A673 (cell line): ENCODE results near the gene ALOX15.

Experiments
- EZH2 ChIP-seq: fragments of 200-600 bp; sonication (generic); IDR thresholded peaks from 2 replicates; pipeline ENCODE4 v1.6.1; 2017; ENCODE audit warnings: borderline replicate concordance, low read depth, mild to moderate bottlenecking, mixed read lengths, antibody characterized with exemption, low read length; ENCODE audit not compliant: poor library complexity, severe bottlenecking
- TF ChIP-seq, protein P1 (sequence below): fragments of 300-800, 200-600 bp; sonication (generic); conservative IDR thresholded peaks from 2 replicates; pipeline ENCODE4 v1.5.1; 2017; ENCODE audit warnings: low read depth, mild to moderate bottlenecking, antibody characterized with exemption, low read length, moderate library complexity, mixed read lengths

DNA sequence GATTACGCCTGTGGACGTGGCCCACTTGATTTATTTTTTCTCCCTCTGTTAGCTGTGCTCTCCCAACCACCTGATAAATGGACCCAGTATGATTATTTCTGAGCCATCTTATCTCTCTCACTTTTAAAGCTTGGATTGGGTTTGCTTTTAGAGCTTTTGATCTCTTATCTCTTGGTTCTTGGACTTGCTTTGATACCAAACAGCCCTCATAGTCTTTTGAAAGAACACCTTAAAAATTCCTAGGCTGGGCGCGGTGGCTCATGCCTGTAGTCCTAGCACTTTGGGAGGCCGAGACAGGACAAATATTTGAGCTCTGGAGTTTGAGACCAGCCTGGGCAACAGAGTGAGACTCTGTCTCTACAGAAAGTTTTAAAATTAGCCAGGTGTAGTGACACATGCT, 31.3 kb downstream of the ALOX15 start:
- TF ChIP-seq, protein P1, sequence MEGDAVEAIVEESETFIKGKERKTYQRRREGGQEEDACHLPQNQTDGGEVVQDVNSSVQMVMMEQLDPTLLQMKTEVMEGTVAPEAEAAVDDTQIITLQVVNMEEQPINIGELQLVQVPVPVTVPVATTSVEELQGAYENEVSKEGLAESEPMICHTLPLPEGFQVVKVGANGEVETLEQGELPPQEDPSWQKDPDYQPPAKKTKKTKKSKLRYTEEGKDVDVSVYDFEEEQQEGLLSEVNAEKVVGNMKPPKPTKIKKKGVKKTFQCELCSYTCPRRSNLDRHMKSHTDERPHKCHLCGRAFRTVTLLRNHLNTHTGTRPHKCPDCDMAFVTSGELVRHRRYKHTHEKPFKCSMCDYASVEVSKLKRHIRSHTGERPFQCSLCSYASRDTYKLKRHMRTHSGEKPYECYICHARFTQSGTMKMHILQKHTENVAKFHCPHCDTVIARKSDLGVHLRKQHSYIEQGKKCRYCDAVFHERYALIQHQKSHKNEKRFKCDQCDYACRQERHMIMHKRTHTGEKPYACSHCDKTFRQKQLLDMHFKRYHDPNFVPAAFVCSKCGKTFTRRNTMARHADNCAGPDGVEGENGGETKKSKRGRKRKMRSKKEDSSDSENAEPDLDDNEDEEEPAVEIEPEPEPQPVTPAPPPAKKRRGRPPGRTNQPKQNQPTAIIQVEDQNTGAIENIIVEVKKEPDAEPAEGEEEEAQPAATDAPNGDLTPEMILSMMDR, result no peak
- no peak for TF ChIP-seq EZH2
